Suppressor macrophage treated with lipopolysaccharide for 4 hours (primary cell): ENCODE measurements around the gene HECTD4.
"Not testable (repeated sequence)": the region's sequence is repeated elsewhere in the genome, so short reads cannot be mapped to it uniquely, and the experiment has no call there.

Experiments
- DNase-seq: peaks from one replicate; pipeline ENCODE4 v3.0.0-alpha.2; 2020

The HECTD4 gene

DNA sequence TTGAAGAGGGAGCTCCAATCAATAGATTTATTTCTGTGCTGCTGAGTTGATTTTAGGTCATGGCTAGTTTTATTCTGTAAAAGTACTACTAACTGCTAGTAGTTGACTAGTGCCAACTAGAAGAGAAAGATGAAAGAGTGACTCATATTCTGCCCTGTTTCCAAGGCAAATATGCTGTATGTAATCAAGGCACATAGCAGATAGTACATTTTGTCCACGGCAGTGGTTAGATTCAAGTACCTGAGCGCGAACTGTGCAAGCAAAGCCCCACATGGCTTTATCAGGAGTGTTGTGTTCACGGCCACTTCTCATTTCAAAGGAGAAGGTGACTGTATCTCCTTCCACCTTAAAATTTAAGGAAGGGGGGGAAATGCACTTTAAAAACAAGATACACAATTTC is 130.0 kb downstream of the HECTD4 start:
- no peak for DNase-seq

GRCh38 chr12:112244902-112245301 is 137.3 kb downstream of the HECTD4 start:
- not testable (repeated sequence) for DNase-seq

GRCh38 chr12:112243255-112244110 is 138.7 kb downstream of the HECTD4 start:
- no peak for DNase-seq

- no peak for DNase-seq
Observed at GRCh38 chr12:112241176-112241575, 141.1 kb downstream of the HECTD4 start.

DNA sequence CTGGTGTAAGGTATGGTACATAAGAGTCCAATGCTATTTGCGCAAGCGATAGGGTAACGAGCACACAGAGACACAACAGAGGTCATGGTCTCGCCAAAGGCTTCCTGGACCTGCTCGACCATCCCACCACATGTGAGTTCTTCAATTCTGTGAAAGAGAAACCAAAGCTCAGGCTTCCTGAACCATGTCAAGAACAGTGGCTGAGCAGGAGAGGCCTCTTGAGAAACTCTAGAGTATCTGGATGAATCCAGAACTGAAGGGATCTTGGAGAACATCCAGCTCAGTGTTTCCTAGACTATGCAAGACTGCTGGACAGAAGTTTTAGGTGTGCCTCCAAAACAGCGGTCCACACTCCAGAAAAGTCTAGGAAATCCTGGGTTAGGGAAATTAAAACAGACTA is 142.3 kb downstream of the HECTD4 start:
- no peak for DNase-seq

DNA sequence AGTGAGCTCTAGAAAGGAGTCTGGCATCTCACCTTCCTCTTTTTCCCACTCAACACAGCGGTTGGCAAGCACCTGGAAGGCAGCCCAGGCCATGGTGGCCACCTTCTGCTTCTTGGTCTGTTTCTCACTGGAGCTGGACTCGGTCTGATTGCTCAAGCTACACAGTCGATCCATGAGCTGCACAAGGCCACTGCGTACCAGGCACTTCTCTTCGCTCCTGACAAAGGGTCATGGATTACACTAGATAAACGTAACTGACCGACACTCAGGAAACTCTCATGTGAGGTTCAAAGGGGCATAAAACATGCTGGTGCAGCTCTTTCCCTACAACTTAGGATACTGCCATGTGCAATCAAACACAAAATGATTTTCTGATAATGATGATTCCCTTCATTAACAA is 143.2 kb downstream of the HECTD4 start:
- no peak for DNase-seq

GRCh38 chr12:112238441-112238840 is 143.8 kb downstream of the HECTD4 start:
- DNase-seq = no peak

DNA sequence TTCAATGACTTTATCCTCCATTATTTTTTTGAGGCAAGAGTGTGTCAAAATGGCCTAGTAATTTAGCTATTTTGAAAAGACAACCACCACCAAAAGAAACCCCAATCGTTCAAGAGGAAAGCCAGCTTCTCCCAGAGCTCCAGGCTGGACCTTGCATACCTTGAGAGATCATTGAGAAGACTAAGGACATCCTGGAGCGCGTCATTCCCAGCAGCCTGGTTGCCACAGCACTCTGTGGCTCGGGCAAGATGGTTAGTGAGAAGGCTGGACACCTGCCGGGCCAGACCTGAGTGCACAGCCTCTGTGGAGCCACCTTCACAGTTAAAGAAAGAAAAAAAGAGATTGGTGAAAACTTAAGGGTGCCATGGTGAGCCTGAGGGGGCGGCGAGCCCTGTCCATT is 145.4 kb downstream of the HECTD4 start:
- no peak for DNase-seq

DNA sequence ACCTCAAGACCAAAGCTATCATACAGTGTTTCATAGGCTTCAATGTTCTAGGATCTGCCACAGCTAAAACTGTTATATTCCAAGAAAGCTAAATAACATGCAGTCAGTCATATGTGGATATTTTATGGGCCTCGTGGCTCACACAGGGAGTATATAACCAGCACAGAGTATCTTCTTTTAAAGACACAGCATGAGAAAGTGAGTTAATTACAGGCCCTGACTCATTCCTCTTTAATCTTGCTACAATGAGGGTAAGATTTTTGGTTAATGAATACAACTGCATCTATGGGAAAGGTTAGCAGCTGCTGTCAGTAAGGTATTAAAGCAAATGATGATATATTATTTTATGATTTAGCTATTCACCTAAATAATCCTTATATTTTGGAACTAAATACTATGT is 145.8 kb downstream of the HECTD4 start:
- DNase-seq = no peak

GRCh38 chr12:112234303-112234702 is 147.9 kb downstream of the HECTD4 start:
- DNase-seq = no peak

DNA sequence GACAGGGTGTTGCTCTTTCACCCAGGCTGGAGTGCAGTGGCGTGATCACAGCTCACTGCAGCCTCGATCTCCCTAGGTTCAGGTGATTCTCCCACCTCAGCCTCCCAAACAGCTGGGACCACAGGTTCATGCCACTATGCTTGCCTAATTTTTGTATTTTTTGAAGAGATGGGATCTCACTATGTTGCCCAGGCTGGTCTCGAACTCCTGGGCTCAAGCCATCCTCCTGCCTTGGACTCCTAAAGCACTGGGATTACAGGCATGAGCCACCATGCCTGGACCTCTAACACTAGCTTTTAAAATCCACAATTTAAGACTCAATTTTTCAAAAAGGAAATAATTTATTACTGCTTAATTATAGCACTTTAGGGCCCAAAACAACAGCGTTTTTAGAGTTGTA is 149.0 kb downstream of the HECTD4 start:
- no peak for DNase-seq

DNA sequence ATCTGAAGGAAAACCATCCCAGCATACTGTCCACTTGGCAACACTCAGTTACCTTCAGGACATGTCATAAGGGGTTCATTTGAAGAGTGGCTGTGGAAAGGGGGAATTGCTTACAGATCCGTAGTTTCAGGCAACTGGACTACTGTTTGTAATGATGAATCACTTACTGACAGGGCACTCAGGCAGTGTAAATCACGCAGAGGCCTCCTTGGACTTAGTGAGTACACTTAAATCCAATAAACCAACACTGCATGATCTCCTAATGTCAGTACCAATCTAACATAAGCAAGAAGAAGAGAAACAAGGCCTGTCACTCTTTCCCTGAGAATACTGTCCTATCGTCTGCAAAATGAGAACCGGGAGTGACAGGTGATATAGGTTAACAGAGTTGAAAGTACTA is 152.1 kb downstream of the HECTD4 start:
- DNase-seq = no peak

- no peak for DNase-seq
Observed at GRCh38 chr12:112226768-112227167, 155.5 kb downstream of the HECTD4 start.

GRCh38 chr12:112220628-112221027 is 161.6 kb downstream of the HECTD4 start:
- DNase-seq = not testable (repeated sequence)

GRCh38 chr12:112219195-112219594 is 163.0 kb downstream of the HECTD4 start:
- no peak for DNase-seq

DNA sequence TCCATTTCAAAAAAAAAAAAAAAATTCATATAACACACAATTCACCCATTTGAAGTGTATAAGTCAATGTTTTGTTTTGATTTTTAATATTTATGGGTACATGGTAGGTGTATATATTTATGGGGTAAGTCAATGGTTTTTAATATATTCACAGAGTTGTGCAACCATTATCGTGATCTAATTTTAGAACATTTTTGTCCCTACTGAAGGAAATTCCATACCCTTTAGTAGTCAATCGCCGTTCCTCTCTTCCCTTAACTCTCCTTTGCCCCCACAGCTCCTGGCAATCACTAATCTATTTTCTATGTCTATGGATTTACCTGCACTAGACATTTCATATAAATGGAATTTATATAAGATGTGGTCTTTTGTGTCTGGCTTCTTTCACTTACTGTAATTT is 164.1 kb downstream of the HECTD4 start:
- DNase-seq = no peak

DNA sequence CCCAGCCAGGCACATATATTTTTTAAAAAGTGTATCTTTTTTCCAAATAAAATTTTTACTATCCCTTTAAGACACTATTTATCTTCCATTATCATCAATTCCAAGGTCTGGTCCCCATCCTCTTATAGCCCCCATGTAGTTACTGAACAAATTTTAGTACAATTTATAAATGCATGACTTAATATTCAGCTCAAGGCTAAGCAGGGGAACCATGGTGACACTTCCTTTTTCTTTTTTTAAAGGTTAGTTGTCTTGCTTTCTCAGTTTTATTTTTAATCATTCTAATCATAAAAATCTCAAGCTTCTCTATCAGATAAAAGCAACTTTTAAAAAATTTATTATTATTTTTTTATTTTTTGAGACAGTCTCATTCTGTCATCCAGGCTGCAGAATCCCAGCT is 164.6 kb downstream of the HECTD4 start:
- no peak for DNase-seq

DNA sequence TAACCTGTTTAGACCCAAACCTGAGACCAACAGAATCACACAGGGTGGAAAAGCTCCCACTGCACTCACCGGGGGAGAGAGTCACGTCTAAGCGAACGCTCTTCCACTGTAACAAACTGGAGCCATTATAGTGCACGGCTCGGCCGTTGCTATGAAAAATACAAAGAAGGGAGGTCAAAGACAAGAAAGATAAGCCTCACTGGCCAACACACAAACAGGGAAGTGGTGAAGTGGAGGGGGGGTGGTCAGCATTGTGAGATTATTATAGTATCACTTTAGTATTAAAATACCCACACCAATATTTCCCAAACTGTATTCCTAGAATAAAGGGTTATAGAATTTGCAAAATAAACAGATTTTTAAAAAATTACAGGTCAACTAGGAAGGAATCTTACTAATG is 166.0 kb downstream of the HECTD4 start:
- no peak for DNase-seq

DNA sequence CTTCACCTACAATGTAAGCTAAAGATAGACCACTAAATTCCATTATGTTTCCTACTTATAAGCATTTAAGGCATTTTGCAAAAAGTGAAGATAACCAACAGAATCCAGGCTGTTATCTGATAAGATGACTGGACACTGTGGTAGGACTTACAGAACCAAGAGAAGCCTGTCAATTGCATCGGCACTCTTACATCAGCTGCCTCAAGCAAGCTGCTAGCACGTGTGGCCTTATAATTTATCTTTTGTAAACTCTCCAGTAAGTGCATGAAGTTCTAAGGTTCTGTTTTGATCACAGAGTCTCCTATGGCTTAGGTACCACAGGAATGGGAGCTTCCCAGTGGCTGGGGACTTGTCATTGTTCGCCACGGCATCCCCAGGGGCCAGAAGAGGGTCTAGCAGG is 168.2 kb downstream of the HECTD4 start:
- no peak for DNase-seq

DNA sequence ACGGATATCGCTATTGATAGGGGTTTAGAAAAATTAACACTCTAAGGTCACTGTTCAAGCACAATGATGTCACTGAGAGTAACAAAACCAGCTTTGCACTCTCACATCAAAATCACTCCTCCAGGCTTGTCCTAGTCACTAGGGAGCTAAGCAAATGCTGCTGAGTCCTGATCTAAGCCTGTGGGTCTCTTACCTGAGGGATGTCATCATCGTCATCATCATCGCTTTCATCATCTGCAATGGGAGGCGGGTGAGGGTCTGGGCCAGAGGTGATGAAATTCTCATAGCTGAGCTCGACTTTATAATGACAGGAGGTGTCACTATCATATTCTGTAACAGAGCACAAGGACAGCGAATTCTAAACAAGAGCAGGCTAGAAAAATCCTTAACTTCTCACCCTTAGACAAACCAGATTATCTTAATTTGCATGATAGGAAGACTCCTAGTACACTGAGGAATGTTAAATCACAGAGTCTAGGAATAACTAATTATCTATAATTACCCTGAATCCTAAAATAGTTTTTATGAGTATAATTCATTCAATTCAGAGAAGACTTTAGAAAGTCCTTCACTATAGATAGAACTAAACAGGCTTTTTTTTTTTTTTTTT is 173.8 kb downstream of the HECTD4 start:
- no peak for DNase-seq

- no peak for DNase-seq
Observed at GRCh38 chr12:112207397-112207924, 174.8 kb downstream of the HECTD4 start.

DNA sequence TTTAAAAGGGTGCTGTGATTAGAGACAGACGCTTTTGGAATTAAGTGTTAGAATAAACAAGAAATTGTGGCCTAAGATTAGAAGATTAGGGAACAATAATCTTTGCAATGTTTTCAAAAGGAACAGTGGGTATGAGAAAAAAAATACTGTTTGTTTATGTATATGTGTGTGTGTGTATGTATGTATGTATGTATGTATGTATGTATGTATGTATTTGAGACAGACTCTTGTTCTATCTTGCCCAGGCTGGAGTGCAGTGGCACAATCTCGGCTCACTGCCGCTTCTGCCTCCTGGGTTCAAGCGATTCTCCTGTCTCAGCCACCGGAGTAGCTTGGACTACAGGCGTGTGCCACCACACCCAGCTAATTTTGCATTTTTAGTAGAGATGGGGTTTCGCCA is 175.3 kb downstream of the HECTD4 start:
- DNase-seq = no peak

- no peak for DNase-seq
Observed at GRCh38 chr12:112199136-112199535, 183.1 kb downstream of the HECTD4 start.

DNA sequence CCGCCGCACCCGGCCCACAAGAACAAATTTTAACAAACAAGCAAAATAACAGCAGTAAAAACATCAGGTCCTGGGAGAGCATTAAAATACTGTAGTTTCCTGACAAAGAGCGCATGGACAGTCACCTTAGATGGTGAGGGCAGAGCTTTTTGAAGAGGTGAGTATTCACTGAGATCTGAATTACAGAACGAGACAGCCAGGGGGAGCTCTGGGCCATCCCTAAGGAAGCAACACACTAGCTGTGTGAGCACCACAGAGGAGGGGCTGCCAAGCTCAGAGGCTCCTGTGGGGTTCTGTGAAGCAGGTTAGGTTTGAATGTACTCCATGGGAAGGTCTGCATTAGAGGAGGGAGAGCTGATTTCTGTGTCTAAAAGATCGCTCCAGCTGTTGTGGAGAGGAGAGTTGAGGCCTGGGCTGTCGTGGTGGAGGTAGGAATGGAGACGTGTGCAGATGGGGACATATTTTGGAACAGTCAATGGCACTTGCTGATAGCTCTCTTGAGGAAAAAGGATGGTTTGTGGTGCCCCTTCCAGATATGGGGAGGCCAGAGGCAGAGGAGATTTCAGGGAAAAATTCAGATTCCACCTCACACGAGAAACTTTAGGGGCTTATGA is 184.0 kb downstream of the HECTD4 start:
- DNase-seq = peak; percentile 43
